Mesothelial cell of epicardium (in vitro differentiated cells): ENCODE measurements around the gene CRYGA. TPM values are rescaled to one million over a fixed set of nuclear protein-coding genes. Genes with fewer than 3 reads are reported as not detected.

ENCODE experiments used
- DNase-seq, 2 experiments: peaks; one replicate each; pipeline ENCODE4 v3.0.0; 2021; ENCODE audit warnings: low spot score in 2 of 2; ENCODE audit not compliant: unreplicated experiment in 2 of 2
- H3K27ac Mint-ChIP-seq: 2 replicates; pipeline ENCODE4 v1.8.0; 2021; ENCODE audit warnings: mixed read lengths
- H3K27me3 Mint-ChIP-seq: 2 replicates; pipeline ENCODE4 v1.8.0; 2021; ENCODE audit warnings: low read depth, mixed read lengths
- H3K36me3 Mint-ChIP-seq: 2 replicates; pipeline ENCODE4 v1.8.0; 2021; ENCODE audit warnings: mixed read lengths
- H3K4me1 Mint-ChIP-seq: 2 replicates; pipeline ENCODE4 v1.8.0; 2021; ENCODE audit warnings: mixed read lengths
- H3K4me3 Mint-ChIP-seq: 2 replicates; pipeline ENCODE4 v1.8.0; 2021; ENCODE audit warnings: mild to moderate bottlenecking, moderate library complexity, mixed read lengths
- H3K9me3 Mint-ChIP-seq: 2 replicates; pipeline ENCODE4 v1.8.0; 2021; ENCODE audit warnings: mixed read lengths
- total RNA-seq: library from RNA; stranded (reverse); gene quantifications from 3 replicates; pipeline ENCODE4 v1.2.1, GENCODE V29; 2021
- TF ChIP-seq, protein P1 (sequence below): fragments of 200-600 bp; sonication (generic); IDR thresholded peaks from one replicate; pipeline ENCODE4 v1.5.0; 2021; ENCODE audit warnings: antibody characterized with exemption; ENCODE audit not compliant: unreplicated experiment

Gene CRYGA
- total RNA-seq, 1 donor from 2014 or later, result not detected

- no peaks in the 10 kb centered on the region for H3K27me3 Mint-ChIP-seq
- no peak for DNase-seq
- H3K9me3 Mint-ChIP-seq, result peaks cover 7% of the 10 kb centered on the region
- H3K4me1 Mint-ChIP-seq, result peaks cover 27% of the 10 kb centered on the region
- TF ChIP-seq, protein P1, sequence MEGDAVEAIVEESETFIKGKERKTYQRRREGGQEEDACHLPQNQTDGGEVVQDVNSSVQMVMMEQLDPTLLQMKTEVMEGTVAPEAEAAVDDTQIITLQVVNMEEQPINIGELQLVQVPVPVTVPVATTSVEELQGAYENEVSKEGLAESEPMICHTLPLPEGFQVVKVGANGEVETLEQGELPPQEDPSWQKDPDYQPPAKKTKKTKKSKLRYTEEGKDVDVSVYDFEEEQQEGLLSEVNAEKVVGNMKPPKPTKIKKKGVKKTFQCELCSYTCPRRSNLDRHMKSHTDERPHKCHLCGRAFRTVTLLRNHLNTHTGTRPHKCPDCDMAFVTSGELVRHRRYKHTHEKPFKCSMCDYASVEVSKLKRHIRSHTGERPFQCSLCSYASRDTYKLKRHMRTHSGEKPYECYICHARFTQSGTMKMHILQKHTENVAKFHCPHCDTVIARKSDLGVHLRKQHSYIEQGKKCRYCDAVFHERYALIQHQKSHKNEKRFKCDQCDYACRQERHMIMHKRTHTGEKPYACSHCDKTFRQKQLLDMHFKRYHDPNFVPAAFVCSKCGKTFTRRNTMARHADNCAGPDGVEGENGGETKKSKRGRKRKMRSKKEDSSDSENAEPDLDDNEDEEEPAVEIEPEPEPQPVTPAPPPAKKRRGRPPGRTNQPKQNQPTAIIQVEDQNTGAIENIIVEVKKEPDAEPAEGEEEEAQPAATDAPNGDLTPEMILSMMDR, result no peak
- H3K4me3 Mint-ChIP-seq, result no peak overlapping the region
- H3K36me3 Mint-ChIP-seq, result no peaks in the 10 kb centered on the region
- peak overlapping the region; percentile 4 for H3K27ac Mint-ChIP-seq
Observed at GRCh38 chr2:208136716-208137094, 26.7 kb downstream of the CRYGA start.

DNA sequence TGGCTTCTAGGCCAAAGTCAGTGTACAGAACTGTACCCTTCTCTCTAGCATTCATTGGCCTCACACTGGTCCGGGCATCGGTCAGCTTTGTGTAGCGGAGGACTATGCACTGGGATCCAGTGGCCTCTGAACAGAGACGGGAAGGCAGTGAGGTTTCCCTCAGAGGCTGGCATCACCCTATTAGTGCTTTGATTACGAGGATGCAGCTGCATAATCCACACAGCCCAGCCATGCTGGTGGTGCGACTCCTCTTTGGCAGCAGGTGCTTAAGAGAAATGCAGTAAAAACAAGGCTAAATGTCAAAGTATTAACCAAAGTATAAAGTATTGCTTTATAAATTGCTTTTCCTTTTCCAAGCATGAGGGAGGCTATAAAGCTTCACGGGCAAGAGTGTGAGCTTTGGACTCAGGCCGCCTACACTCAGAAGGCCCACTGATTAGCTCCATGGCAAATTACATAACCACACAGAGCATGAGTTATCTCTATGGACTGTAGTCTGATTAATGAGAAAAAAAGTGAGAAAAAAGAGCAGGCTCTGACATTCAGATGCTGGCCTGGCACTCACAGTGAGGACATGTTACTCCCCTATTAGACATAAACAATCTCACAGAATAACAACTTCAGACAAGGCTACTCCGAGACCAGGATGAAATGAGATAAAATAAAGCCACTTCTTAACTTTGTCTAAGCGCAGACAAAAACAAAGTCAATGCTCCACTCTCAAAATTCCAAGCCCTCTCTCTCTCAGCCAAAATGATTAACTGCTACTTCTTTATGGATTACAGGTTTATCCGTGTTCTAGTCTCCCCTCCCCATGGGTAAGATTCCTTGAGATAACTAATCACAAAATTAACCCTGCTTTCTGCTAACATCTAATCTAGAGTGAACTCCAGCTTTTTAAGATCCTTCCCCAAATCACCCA is 27.3 kb downstream of the CRYGA start:
- TF ChIP-seq, protein P1, result no peak
- H3K4me3 Mint-ChIP-seq, result no peak overlapping the region
- no peaks in the 10 kb centered on the region for H3K27me3 Mint-ChIP-seq
- DNase-seq, result no peak
- H3K27ac Mint-ChIP-seq, result peak overlapping the region; percentile 4
- no peaks in the 10 kb centered on the region for H3K36me3 Mint-ChIP-seq
- peaks cover 28% of the 10 kb centered on the region for H3K4me1 Mint-ChIP-seq
- peaks cover 7% of the 10 kb centered on the region for H3K9me3 Mint-ChIP-seq

DNA sequence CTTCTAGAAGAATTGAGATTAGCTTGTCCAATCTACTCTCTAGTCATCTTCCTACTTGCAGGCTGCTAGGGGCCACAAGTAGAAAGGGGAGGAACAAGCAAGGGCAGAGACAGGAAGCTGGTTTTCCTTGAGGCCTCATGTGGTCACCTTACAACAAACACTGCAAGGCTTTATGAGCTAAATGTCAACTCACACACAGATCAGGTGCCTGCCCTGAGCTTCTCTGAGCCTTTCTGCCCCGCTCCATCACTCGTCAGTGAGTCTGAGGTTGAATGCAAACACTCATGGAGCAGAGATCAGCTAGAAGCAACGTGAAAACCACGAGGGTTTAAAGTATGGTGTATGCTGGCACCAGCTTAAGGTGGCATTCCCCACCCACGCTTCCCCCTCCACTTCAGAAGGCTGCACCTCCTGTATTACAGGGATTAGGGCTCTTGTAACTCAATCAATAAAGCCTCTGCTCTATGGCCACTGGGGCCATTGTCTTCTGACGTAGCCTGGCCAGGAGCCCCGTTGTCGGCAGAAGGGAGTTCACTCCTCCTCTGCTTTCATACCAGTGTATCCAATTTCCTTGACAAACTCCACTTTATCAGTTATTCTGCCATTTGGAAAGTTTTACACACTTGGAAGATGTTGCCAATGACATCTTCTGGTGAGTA is 28.3 kb downstream of the CRYGA start:
- Mint-ChIP-seq H3K27ac (no peak overlapping the region), H3K9me3 (peaks cover 7% of the 10 kb centered on the region), H3K4me3 (no peak overlapping the region), H3K4me1 (peaks cover 38% of the 10 kb centered on the region), H3K36me3 (no peaks in the 10 kb centered on the region), H3K27me3 (no peaks in the 10 kb centered on the region)
- TF ChIP-seq, protein P1, result no peak
- no peak for DNase-seq

DNA sequence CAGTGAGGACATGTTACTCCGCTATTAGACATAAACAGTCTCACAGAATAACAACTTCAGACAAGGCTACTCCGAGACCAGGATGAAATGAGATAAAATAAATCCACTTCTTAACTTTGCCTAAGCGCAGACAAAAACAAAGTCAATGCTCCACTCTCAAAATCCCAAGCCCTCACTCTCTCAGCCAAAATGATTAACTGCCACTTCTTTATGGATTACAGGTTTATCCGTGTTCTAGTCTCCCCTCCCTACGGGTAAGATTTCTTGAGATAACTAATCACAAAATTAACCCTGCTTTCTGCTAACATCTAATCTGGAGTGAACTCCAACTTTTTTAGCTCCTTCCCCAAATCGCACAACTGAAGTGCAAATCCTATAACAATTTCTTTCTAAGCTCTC is 32.7 kb downstream of the CRYGA start:
- H3K27ac Mint-ChIP-seq, result peak overlapping the region; percentile 58
- H3K9me3 Mint-ChIP-seq, result no peaks in the 10 kb centered on the region
- no peaks in the 10 kb centered on the region for H3K27me3 Mint-ChIP-seq
- H3K36me3 Mint-ChIP-seq, result no peaks in the 10 kb centered on the region
- TF ChIP-seq, protein P1, result no peak
- H3K4me1 Mint-ChIP-seq, result peaks cover 29% of the 10 kb centered on the region
- DNase-seq, result no peak
- H3K4me3 Mint-ChIP-seq, result no peak overlapping the region

DNA sequence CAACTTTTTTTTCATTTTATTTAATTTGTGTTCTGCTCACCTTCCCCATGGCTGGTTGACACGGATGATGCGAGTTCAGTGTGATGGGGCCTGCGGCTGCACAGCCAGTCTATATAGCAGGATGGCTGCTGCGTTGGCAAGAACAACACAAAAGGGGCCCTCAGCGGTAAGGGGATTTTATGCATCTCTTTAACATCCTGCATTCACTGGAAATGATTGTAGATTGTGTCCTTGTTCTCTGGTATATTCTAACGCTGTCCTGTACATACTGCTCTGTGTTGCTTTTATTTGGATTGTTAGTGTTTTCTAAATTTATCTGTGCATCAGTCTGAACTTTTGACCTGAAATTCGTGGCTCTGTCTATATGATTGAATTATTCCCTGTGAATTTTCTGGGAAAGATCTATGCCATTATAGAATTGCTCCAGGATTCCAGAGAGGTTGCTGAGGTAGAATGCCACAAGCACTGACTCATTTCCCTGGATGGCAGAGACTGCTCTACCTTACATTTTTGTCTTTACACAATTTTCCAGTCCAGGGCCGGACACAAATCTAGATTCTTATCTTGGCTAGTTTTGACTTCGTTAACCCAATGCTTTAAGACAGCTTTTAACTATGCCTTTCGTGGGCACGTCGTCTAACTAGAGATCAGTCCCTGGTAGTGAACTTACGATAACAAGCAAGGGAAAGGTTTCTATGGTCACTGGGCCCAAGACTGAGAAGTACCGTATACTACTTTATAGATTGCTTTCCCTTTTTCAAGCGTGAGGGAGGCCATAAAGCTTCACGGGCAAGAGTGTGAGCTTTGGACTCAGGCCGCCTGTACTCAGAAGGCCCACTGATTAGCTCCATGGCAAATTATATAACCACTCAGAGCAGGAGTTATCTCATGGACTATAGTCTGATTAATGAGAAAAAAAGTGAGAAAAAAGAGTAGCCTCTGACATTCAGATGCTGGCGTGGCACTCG is 33.4 kb downstream of the CRYGA start, which contains the start of gene CRYGC:
CRYGC (minus strand) TSS at position 85 of the 968 bp plus-strand sequence; CDS start at position 49, 36 bp downstream.
- TF ChIP-seq, protein P1, result no peak
- Mint-ChIP-seq H3K36me3 (no peaks in the 10 kb centered on the region), H3K4me1 (peaks cover 24% of the 10 kb centered on the region), H3K4me3 (no peak within 1 kb of the TSS), H3K27ac (peak within 1 kb of the TSS; percentile 58), H3K27me3 (no peaks in the 10 kb centered on the region), H3K9me3 (no peaks in the 10 kb centered on the region)
- no peak for DNase-seq
